Endodermal cell (in vitro differentiated cells): ENCODE data around the gene CD244. TPM values are rescaled to one million over a fixed set of nuclear protein-coding genes. Genes with fewer than 3 reads are reported as not detected.

Source experiments
- DNase-seq: peaks from one replicate; pipeline ENCODE4 v3.0.0-alpha.2; 2017
- H3K27ac ChIP-seq: 2 replicates; pipeline ENCODE4 v1.5.1; 2013; ENCODE audit warnings: mild to moderate bottlenecking, low read depth, low read length, moderate library complexity
- H3K27me3 ChIP-seq: 2 replicates; pipeline ENCODE4 v1.6.1; 2013; ENCODE audit warnings: mild to moderate bottlenecking, low read length, moderate library complexity; ENCODE audit not compliant: insufficient read depth, control insufficient read depth, poor library complexity, severe bottlenecking
- H3K36me3 ChIP-seq: 2 replicates; pipeline ENCODE4 v1.7.0; 2013; ENCODE audit warnings: mild to moderate bottlenecking, low read length, moderate library complexity; ENCODE audit not compliant: control insufficient read depth, insufficient read depth
- H3K4me1 ChIP-seq: one replicate; pipeline ENCODE4 v1.7.0; 2013; ENCODE audit warnings: low read length; ENCODE audit not compliant: control insufficient read depth, insufficient read depth
- H3K4me3 ChIP-seq: 2 replicates; pipeline ENCODE4 v1.5.1; 2013; ENCODE audit warnings: mild to moderate bottlenecking, low read length, moderate library complexity
- H3K9ac ChIP-seq: 2 replicates; pipeline ENCODE4 v1.6.1; 2013; ENCODE audit warnings: mild to moderate bottlenecking, low read length, moderate library complexity; ENCODE audit not compliant: poor library complexity, severe bottlenecking; ENCODE audit errors: extremely low read depth
- H3K9me3 ChIP-seq: 2 replicates; pipeline ENCODE4 v1.6.1; 2013; ENCODE audit warnings: mild to moderate bottlenecking, low read length, moderate library complexity; ENCODE audit not compliant: control insufficient read depth
- H3K27ac Mint-ChIP-seq: 2 replicates; pipeline ENCODE4 v1.8.0; 2020; ENCODE audit warnings: mixed read lengths
- H3K27me3 Mint-ChIP-seq: 2 replicates; pipeline ENCODE4 v1.8.0; 2021; ENCODE audit warnings: mild to moderate bottlenecking, mixed read lengths; ENCODE audit not compliant: insufficient read depth
- H3K36me3 Mint-ChIP-seq: 2 replicates; pipeline ENCODE4 v1.8.0; 2020; ENCODE audit warnings: low read depth, mixed read lengths
- H3K4me1 Mint-ChIP-seq: 2 replicates; pipeline ENCODE4 v1.8.0; 2020; ENCODE audit warnings: mixed read lengths
- H3K4me3 Mint-ChIP-seq: 2 replicates; pipeline ENCODE4 v1.8.0; 2020; ENCODE audit warnings: mild to moderate bottlenecking, moderate library complexity, mixed read lengths
- H3K9me3 Mint-ChIP-seq: 2 replicates; pipeline ENCODE4 v1.8.0; 2020; ENCODE audit warnings: mild to moderate bottlenecking, mixed read lengths
- WGBS, 2 experiments: methylation state at CpG; one replicate each; pipeline versions ENCODE4 v1.1.5 to v1.1.7; 2013; ENCODE audit warnings: missing lambda C conversion rate in 2 of 2, mixed read lengths in 1 of 2; ENCODE audit not compliant: insufficient coverage in 1 of 2, insufficient read length in 1 of 2; 5-methylcytosine and 5-hydroxymethylcytosine counted together
- total RNA-seq, 2 donors: library from RNA; stranded (reverse); fragmentation: NEBNext Ultra II Directional in 1 of 2; extraction: Animal tissue kit (Norgen Biotek cat#: 25700) in 1 of 2; gene quantifications; 2 replicates in 1 of 2; 3 replicates in 1 of 2; pipeline ENCODE4 v1.2.1, GENCODE V29; 2021
- TF ChIP-seq, protein P1 (sequence below): fragments of 200-600 bp; sonication (generic); conservative IDR thresholded peaks from 2 replicates; pipeline ENCODE4 v1.5.0; 2021; ENCODE audit warnings: antibody characterized with exemption, mild to moderate bottlenecking

CD244 gene
- total RNA-seq, 2 donors from 2014 or later = 0.31 TPM; not detected in 1

DNA sequence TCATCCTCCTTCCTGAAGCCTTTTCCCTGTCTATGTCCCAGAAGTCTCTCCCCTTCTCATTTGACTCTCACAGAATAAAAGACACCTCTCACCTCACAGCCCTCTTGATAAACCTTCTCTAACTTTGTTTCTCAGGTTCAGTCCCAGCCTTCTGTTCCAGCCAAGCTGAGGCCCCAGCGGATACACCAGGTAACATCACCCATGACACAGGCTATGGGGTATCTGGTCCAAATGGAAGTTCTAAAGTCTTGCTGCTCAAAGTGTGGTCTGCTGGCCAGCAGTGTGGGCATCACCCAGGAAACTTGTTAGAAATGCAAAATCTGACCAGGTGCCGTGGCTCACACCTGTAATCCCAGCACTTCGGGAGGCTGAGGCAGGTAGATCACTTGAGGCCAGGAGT lies 43.5 kb downstream of the CD244 start:
- WGBS, 2 experiments = 66 to 67% methylated on average over 3 of the region's 3 CpGs
- H3K27ac Mint-ChIP-seq = no peak overlapping the region
- no peaks in the 10 kb centered on the region for H3K9me3 Mint-ChIP-seq

DNA sequence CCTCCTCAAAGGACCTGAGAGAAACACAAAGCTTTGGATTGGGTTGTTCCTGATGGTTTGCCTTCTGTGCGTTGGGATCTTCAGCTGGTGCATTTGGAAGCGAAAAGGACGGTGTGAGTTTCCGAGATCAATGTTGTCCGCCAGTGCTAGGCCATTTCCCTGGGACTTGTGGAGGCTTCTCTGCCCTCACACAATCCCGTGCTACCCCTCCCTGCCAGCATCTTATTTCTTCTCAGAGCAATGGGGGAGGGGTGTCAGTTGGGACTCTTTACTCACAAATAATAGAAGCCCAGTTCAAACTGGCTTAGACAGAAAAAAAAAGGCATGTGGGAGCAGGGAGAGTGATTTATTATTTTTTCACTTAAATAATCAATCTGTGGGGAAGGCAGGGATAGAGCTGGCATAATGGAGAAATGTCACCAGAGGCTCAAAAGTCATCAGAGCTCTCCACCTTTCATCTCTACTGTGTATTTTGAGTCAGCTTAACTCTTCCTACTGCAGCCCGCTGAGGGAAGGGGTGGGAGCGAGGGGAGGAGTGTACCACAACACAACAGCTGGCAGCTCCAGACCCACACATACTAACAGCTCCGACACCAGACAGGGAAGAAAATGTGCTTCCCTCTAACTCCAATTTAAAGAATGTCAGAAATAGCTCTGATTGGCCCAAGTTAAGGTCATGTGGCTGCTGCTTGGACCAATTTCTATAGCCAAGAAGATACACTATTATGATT lies 44.3 kb downstream of the CD244 start:
- Mint-ChIP-seq H3K36me3 (no peaks in the 10 kb centered on the region), H3K27ac (no peak overlapping the region), H3K4me1 (peaks cover 10% of the 10 kb centered on the region), H3K4me3 (no peak overlapping the region), H3K27me3 (no peaks in the 10 kb centered on the region), H3K9me3 (no peaks in the 10 kb centered on the region)
- no peaks in the 10 kb centered on the region for H3K4me1 ChIP-seq
- no peak overlapping the region for H3K27ac ChIP-seq
- TF ChIP-seq, protein P1, sequence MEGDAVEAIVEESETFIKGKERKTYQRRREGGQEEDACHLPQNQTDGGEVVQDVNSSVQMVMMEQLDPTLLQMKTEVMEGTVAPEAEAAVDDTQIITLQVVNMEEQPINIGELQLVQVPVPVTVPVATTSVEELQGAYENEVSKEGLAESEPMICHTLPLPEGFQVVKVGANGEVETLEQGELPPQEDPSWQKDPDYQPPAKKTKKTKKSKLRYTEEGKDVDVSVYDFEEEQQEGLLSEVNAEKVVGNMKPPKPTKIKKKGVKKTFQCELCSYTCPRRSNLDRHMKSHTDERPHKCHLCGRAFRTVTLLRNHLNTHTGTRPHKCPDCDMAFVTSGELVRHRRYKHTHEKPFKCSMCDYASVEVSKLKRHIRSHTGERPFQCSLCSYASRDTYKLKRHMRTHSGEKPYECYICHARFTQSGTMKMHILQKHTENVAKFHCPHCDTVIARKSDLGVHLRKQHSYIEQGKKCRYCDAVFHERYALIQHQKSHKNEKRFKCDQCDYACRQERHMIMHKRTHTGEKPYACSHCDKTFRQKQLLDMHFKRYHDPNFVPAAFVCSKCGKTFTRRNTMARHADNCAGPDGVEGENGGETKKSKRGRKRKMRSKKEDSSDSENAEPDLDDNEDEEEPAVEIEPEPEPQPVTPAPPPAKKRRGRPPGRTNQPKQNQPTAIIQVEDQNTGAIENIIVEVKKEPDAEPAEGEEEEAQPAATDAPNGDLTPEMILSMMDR = no peak
- H3K27me3 ChIP-seq = no peaks in the 10 kb centered on the region
- H3K9ac ChIP-seq = no peak overlapping the region
- H3K36me3 ChIP-seq = no peaks in the 10 kb centered on the region
- H3K4me3 ChIP-seq = no peak overlapping the region
- 73 to 97% methylated on average over 5 to 9 of the region's 9 CpGs for WGBS, 2 experiments
- no peak for DNase-seq
- H3K9me3 ChIP-seq = no peaks in the 10 kb centered on the region

More for the DNA sequence above, 43.5 kb downstream of the CD244 start:
- no peaks in the 10 kb centered on the region for H3K27me3 ChIP-seq
- Mint-ChIP-seq H3K4me1 (peaks cover 10% of the 10 kb centered on the region), H3K4me3 (no peak overlapping the region), H3K36me3 (no peaks in the 10 kb centered on the region), H3K27me3 (no peaks in the 10 kb centered on the region)
- no peak overlapping the region for H3K27ac ChIP-seq
- no peaks in the 10 kb centered on the region for H3K4me1 ChIP-seq
- no peak for DNase-seq
- no peaks in the 10 kb centered on the region for H3K9me3 ChIP-seq
- TF ChIP-seq, protein P1 = no peak
- H3K4me3 ChIP-seq = no peak overlapping the region
- no peak overlapping the region for H3K9ac ChIP-seq
- H3K36me3 ChIP-seq = no peaks in the 10 kb centered on the region

DNA sequence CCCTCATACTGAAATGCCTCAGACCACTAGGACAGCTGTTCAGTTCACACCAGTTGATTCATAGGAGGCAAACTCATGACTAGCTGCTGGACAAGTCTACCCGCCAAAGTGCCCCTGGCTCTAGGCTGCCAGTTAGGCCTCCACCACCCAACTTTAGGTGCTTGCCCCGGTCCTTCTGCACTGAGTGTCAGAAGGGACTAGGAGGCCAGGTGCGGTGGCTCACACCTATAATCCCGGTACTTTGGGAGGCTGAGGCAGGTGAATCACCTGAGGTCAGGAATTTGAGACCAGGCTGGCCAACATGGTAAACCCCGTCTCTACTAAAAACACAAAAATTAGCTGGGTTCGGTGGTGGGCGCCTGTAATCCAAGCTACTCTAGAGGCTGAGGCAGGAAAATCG lies 47.8 kb downstream of the CD244 start:
- no peak overlapping the region for H3K27ac Mint-ChIP-seq
- peaks cover 14% of the 10 kb centered on the region for H3K4me1 Mint-ChIP-seq
- Histone ChIP-seq H3K4me1 (no peaks in the 10 kb centered on the region), H3K36me3 (no peaks in the 10 kb centered on the region), H3K9me3 (no peaks in the 10 kb centered on the region), H3K27ac (no peak overlapping the region), H3K4me3 (no peak overlapping the region), H3K27me3 (no peaks in the 10 kb centered on the region), H3K9ac (no peak overlapping the region)
- TF ChIP-seq, protein P1 = no peak
- no peaks in the 10 kb centered on the region for H3K9me3 Mint-ChIP-seq
- no peaks in the 10 kb centered on the region for H3K36me3 Mint-ChIP-seq
- no peak overlapping the region for H3K4me3 Mint-ChIP-seq
- DNase-seq = no peak
- no peaks in the 10 kb centered on the region for H3K27me3 Mint-ChIP-seq
- 93 to 97% methylated on average over 5 to 8 of the region's 8 CpGs for WGBS, 2 experiments
